GM21737 (cell line): Measurements from ENCODE around the gene CCS.
"Not testable (repeated sequence)": the region's sequence is repeated elsewhere in the genome, so short reads cannot be mapped to it uniquely, and the experiment has no call there.

Experiments used
- ATAC-seq: cut with Tn5 transposase; IDR thresholded peaks from one replicate; pipeline ENCODE4 v1.9.1; 2021; ENCODE audit warnings: mild to moderate bottlenecking, moderate library complexity; ENCODE audit not compliant: unreplicated experiment

The CCS gene

DNA sequence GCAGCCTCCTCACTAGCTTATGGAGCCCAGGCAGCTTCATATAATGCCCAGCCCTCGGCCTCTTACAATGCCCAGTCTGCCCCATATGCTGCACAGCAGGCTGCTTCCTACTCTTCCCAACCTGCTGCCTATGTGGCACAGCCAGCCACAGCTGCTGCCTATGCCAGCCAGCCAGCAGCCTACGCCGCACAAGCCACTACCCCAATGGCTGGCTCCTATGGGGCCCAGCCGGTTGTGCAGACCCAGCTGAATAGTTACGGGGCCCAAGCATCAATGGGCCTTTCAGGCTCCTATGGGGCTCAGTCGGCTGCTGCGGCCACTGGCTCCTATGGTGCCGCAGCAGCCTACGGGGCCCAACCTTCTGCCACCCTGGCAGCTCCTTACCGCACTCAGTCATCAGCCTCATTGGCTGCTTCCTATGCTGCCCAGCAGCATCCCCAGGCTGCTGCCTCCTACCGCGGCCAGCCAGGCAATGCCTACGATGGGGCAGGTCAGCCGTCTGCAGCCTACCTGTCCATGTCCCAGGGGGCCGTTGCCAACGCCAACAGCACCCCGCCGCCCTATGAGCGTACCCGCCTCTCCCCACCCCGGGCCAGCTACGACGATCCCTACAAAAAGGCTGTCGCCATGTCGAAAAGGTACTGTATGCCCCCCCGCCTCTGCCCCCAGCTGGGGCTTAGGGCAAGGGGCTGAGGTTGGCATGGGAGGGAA lies 32.2 kb downstream of the CCS start:
- ATAC-seq, result no peak

DNA sequence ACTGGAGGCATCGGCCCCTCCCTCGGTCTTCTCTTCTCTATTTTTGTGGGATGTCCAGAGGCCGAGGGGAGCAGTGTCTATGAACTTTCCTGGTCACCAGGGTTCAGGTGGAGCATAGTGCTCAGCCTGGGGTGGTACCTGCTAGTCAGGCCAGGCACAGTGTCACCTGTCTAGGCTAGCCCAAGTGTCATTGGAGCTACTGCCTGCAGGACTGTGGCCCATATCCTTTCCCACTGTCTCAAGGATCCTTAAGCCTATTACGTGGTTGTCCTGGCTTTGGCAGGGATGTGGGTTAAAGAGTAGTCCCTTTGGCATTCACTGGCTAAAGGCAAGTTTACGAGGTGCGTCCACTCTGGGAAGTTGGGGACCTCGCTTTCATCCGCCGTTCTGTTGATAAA lies 32.8 kb downstream of the CCS start:
- ATAC-seq, result no peak

DNA sequence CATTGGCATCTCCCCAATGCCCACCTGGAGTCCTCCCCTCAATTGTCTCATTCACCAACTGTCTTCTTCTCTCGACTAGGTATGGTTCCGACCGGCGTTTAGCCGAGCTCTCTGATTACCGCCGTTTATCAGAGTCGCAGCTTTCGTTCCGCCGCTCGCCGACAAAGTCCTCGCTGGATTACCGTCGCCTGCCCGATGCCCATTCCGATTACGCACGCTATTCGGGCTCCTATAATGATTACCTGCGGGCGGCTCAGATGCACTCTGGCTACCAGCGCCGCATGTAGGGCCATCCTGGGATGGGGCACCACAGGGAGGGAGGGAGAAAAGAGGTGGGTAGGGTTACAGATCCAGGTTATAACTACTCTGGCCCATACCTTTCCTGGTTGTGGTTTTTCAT lies 33.4 kb downstream of the CCS start:
- no peak for ATAC-seq

DNA sequence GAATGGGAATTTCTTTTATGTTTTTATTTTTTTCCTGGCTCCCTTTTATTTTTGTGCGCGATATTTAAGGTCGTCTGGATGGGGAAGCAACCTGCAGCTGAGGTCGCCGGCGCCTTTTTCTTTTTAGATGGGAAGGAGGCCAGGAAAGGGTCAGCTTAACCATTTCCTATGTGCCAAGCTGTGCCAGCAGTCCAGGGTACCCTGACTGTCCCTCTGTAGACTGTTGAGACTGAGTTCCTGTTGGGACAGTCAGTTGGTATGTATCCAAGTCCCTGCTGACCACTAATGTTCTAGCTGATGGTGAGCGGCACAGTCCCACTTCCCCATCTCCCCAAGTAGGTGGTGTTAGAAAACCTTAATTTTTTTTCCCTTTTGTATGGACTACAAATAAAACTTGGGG lies 33.9 kb downstream of the CCS start:
- ATAC-seq, result no peak

DNA sequence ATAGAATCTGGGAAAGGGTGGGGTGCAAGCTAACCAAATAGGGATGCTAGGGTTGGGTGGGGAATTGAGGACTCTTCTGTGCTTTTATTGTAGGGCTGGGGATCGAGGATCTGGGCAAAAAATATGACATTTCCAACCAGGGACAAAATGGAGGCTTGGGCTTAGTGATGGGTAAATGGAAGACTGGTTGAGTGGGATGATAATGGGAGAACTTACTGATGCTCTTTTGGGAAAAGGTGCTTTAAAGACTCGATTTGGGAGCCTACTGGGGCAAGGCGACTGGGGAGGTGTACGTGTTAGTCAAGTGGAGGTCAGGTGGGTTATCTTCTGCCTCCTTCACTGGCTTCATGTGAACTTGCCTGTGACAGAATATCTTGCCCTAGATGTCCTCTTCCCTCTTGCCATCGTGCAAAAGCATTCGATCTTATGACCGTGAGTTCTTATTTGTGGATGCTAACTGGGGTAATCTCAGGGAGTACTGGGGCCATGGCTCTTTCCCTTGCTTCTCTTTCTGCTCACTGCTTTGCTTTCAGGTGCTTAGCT lies 35.1 kb downstream of the CCS start:
- ATAC-seq, result no peak

DNA sequence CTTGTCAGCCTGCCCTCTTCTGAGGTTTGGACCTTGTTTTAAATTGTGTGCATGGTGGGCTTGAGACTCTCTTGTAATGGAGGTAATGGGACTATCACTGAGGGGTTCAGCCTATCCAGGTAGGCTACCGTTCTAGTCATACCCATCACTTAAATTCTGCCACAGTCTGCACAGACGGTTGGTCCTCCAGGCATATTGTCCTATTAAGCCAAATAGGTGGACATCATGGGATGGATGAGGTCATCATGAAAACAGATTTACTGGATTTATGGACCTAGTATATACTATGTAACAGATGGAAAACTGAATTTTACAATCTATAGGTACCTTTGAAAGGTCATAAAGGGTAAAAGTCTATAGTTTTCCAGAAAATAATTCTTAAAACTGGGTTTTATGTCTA lies 36.4 kb downstream of the CCS start:
- ATAC-seq, result no peak

DNA sequence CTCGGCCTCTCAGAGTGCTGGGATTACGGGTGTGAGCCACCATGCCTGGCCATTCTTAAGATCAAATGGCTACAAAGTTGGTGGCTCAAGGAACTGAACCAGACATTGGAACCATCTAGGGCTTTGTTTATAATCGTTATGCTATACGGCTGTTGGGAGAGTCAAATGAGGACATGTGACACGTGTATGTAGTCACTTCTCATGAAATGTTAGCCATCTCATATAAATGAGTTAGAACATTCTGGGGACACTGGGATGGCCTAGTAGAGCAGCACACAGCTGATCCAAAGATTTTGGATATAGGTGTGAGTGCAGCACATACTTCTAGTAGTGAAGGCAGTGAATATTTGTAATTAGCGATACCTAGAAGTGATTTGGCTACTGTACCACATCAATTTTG lies 38.9 kb downstream of the CCS start:
- no peak for ATAC-seq

DNA sequence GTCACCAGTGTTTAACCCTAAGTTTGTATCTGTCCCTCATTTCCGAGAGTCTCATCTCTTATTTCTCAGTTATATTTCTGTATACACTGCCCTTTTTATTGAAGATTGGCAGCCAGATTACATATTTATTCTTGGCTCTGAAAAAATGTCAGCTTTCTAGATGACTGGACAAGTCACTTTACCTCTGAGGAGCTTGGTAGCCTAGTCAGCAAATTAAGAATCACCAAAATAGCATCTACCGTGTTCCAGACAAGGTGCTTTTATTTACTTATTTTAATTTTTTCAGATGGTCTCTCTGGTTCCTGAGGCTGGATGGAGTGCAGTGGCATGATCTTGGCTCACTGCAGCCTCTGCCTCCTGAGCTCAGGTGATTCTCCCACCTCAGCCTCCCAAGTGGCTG lies 40.0 kb downstream of the CCS start:
- no peak for ATAC-seq

DNA sequence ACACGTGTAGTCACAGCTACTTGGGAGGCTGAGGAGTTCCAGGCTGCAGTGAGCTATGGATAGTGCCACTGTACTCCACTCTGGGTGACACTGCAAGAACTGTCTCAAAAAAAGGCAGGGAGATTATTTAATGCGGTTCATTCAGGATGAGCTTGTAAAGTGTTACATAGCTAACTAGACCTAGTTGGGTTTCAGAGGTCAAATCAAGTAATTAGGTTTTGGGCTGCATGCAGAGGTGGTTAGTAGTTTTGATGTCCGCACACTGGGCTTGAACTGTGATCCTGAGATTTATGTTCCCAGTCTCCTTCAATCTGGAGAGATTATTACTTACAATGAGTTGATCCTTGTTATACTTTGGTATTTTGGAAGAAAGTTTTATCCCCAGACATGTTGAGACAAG lies 43.4 kb downstream of the CCS start:
- ATAC-seq, result no peak

DNA sequence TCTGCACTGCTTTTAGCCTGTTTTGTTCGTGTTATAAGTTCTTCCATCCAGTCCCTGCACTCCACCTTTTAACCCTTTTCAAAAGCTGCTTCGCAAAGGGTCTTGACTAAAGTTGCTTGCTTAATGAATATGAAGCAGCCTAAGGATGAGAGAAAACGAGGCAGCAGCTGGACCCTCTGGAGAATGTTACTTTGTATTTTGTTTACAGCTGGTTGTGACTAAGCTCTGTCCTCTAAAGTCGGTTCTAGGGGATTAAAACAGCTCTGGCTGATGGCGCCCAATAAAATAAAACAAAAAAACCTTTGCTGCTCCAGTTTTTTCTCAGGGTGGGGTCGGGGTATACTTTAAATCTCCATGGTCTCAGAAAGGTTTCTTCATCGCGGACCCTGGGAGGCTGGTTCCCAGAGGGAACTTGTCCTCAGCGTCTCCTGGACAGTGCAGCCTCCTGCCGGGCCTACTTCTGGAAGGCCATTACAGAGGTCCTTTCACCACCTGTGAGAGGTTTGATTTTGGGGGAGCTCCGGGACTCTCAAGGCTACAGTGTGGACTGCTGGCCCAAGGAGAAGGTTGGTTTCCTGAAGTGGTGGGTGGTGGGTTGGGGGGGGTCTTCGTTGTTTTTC lies 44.7 kb downstream of the CCS start:
- ATAC-seq, result no peak

DNA sequence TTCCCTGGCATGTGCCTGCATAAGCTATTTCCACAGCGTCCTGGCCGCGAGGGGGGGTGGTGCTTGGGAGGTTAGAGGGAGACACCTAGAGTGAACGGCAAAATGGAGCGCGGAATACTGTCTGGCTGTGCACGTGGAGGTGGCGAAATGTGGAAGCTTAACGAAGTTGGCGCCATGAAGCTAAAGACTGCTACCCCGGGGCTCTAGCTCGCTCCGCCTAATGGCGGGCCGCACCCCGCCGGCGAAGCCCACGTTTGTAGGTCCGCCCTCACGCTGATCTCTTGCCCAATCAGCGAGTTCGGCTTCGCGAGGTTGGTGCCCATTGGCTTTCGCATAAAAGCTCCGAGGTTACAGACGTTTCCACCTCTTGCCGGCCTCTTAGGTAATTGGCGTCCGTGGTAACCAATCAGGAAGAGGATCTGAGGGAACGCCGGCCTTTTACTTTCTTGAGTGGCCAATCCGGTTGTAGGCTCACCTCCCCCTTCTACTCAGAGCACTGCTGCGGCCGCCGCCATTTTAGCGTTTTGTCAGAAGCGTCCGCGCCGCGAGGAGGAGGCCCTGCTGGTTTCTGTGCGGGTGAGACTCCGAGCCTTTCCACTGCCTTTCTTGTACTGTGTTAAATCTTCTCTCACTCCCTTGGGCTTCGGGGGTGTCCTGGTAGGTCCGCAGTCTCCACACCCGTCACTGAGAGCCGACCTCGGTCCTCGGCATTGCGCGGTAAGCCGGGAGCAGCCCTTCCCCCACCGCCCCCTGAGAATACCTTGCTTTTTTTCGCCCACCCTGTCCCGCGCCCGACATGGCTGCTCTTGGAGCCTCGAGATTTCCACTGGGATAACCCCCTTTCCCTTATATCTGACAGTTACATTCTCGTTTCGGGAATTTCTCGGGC lies 45.4 kb downstream of the CCS start, which contains the start of gene RBM4:
TSS of gene RBM4 (plus strand) at position 527 of the 889 bp plus-strand sequence. CDS start 1,009 bp downstream, outside the sequence.
- ATAC-seq, result peak; percentile 95

DNA sequence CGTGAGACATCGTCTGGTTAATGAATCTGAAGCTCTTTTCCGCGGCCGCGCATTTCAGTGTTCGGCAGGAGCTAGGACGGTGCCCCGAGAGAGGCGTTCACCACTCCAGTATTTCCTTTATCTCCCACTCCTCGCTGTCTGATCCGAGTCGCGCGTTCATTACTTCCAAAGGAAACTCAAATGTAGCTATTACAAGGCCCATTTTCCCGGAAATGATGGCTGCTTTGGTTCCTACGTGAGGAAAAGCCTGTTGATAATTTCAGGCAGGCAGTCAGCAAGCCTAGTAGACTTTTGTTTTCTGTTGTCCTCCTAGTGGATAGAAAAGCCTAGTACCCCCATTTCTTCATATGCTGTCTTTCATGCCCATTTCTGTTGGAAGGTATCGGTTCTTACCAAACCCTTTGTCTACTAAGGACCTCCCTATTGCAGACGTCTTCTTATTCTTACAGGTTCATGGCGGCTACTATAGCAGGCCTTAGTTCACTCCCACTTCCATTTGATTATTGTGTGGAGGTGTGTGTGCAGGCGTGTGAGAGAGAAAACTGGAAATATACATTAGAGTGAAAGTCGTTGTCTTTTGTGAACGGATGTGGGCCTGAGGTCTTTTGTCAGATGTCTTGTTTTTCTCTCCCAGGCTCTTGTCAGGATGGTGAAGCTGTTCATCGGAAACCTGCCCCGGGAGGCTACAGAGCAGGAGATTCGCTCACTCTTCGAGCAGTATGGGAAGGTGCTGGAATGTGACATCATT lies 46.3 kb downstream of the CCS start:
- no peak for ATAC-seq

DNA sequence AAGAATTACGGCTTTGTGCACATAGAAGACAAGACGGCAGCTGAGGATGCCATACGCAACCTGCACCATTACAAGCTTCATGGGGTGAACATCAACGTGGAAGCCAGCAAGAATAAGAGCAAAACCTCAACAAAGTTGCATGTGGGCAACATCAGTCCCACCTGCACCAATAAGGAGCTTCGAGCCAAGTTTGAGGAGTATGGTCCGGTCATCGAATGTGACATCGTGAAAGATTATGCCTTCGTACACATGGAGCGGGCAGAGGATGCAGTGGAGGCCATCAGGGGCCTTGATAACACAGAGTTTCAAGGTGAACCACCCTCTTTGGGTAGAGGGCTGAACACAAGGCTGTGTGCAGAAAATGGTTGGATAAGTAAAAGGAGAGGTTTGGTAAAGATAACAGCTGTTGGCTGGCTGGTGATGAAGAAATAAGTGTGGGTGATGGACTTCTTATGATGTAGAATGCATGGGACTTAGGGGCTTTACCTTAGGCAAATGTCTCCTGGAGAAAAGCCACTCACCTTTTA lies 46.9 kb downstream of the CCS start:
- not testable (repeated sequence) for ATAC-seq

DNA sequence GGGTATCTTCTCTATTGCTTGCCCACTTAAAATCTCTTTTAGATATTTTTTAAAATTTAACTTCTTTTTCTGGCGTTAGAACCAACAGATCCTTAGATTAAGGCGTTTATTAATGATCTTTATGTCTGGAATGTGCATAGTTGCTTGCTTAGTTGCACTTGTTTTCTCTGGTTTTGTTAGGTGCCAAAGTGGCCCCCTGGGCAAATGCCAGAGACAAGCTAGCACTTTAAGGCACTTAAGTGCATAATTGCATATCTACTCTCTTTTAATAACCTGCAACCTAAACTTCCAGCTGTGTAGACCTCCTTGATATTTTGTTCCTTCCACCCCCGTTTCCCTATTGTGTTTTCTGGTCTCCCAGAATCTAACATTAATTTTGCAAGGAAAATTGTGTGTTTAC lies 48.8 kb downstream of the CCS start:
- ATAC-seq, result no peak

DNA sequence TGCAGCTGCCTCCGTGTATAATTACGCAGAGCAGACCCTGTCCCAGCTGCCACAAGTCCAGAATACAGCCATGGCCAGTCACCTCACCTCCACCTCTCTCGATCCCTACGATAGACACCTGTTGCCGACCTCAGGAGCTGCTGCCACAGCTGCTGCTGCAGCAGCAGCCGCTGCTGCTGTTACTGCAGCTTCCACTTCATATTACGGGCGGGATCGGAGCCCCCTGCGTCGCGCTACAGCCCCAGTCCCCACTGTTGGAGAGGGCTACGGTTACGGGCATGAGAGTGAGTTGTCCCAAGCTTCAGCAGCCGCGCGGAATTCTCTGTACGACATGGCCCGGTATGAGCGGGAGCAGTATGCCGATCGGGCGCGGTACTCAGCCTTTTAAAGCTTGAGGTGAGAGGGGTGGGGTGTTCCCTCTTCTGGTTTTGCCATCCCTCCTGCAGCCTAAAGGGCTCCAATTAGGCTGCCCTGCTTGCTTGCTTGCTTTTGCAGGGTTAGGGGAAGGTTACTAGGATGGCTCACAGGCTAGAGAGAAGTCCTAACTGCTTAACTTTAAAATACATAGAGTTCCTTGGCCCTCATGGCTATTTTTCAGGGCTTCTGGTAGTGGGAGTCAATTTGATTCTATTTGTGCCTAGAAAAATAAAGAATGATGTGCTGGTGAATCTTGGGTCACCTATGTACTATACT lies 50.9 kb downstream of the CCS start:
- no peak for ATAC-seq

DNA sequence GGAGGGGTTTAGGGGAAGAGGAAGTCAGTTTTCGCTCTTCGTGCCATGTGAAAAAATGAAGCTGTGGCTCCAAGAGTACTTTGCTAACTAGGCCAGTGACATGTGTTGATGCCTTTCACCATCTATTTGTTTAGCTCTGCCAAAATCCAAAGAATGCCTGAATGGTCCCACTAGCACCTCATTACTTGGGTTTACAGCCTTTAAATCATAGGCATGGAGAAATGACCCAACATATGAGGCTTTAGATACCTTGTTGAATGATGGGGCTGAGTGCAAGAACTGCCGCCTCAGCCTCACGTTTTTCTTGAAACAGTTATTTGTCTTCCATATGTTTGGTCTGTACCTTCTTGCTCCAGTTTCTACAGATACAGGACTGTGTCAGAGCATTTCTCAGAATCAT lies 53.8 kb downstream of the CCS start:
- no peak for ATAC-seq

DNA sequence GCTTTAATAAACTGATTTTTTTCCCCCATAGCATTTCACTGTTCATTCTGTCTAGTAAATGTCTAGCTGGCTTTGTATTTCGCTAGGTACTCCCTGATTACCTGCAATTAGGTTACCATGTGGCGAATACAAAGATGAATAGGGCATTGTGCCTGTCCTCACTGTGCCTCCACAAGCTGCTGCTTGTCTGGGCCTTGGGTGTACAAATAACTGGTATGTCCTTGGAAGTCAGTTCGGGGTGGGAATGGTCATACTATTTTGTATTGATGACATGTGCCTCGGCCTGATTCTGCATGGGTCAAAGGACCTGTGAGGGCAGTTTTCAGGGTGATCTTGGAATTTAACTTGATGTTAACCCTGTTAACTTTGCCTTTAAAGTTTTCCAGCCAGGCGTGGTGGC lies 56.9 kb downstream of the CCS start:
- ATAC-seq, result no peak

DNA sequence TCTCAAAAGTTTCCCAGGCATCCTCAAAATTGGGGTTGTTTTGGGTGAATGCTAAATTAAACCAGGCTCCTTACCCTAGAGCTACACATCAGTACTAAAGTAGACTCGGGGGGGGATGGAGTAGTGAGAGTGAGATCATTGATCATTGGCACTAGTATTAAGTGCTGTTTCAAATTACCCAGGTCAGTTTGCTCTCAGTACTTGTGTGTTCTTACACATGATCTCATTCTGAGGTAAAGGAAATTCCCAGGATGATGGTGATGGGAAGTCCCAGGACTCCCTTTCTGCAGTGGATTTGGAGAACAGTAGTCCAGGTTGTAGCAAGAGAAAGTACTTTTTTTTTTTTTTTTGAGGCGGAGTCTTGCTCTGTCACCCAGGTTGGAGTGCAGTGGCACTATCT lies 58.0 kb downstream of the CCS start:
- no peak for ATAC-seq

DNA sequence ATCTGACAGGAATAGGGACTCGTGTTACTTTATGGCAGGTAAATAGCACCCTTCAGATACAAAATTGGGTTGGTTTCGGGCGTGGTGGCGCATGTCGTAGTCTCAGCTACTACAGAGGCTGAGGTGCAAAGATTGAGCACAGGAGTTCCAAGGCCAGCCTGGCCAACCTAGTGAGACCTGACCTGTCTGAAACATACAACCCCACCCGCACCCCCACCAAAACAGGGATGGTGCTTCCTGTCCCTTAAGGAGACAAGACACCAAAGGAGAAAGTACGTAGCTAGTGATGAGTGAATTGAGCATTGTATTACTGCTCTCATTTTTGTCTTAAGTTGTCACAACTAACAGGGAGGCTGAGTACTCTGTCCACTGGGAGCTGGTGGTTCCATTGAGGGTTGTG lies 59.7 kb downstream of the CCS start:
- no peak for ATAC-seq

DNA sequence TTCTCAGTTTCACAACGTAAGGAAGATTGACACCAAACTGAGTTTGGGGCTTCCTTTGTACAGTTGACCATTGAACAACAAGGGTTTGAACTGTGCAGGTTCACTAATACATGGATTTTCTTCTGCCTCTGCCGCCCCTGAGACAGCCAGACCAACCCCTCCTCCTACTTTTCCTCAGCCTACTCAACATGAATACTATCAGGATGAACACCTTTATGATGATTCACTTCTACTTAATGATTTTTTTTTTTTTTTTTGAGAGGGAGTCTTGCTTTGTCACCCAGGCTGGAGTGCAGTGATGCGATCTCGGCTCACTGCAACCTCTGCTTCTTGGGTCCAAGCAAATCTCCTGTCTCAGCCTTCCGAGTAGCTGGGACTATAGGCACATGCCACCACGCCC lies 60.1 kb downstream of the CCS start:
- no peak for ATAC-seq
